ENCODE data around the gene HUS1. TPM values are rescaled to one million over a fixed set of nuclear protein-coding genes. Genes with fewer than 3 reads are reported as not detected.

Gene HUS1
- total RNA-seq, 5 donors from 2014 or later (not counting 1 experiment from before 2014, with no cell fraction given): 56.9 to 71.0 (median 59.4) TPM

- H3K36me3 Mint-ChIP-seq: peaks cover 3% of the 10 kb centered on the region
- no peaks in the 10 kb centered on the region for H3K4me1 ChIP-seq (ENCODE audit: control insufficient read depth in 1 of 2, extremely low read depth in 1 of 2, insufficient read depth in 2 of 2, low read length in 2 of 2)
- ATAC-seq (replicated peaks in 1 of 4) (no peak), DNase-seq (no peak)
- H3K27me3 Mint-ChIP-seq: no peaks in the 10 kb centered on the region
- no peak overlapping the region for H3K27ac ChIP-seq (ENCODE audit: low read length)
- POLR2A ChIA-PET: no interaction called here
- no peak overlapping the region for H3K27ac Mint-ChIP-seq
- CTCF ChIA-PET: no interaction called here
- no peaks in the 10 kb centered on the region for H3K9me3 Mint-ChIP-seq
- 78% methylated on average over 10 of the region's 14 CpGs for WGBS (ENCODE audit: insufficient coverage)
- H3K4me3 ChIP-seq (ENCODE audit: control insufficient read depth in 1 of 2, extremely low read depth in 1 of 2, low read length in 1 of 2): no peak overlapping the region
- no peaks in the 10 kb centered on the region for H3K27me3 ChIP-seq (replicated peaks in 1 of 2; ENCODE audit: control insufficient read depth in 2 of 2, extremely low read depth in 1 of 2, insufficient read depth in 2 of 2, low read length in 1 of 2)
- no peaks in the 10 kb centered on the region for H3K9me3 ChIP-seq
- H3K4me1 Mint-ChIP-seq: peaks cover 0 to 4% (median 0%) of the 10 kb centered on the region in 3 donors
- H3K4me3 Mint-ChIP-seq: no peak overlapping the region
- no peaks in the 10 kb centered on the region for H3K36me3 ChIP-seq (ENCODE audit: control insufficient read depth in 2 of 2, extremely low read depth in 1 of 2, insufficient read depth in 1 of 2, low read length in 1 of 2)
These were observed 39.1 kb downstream of the HUS1 start for GRCh38 chr7:47940088-47941013.

DNA sequence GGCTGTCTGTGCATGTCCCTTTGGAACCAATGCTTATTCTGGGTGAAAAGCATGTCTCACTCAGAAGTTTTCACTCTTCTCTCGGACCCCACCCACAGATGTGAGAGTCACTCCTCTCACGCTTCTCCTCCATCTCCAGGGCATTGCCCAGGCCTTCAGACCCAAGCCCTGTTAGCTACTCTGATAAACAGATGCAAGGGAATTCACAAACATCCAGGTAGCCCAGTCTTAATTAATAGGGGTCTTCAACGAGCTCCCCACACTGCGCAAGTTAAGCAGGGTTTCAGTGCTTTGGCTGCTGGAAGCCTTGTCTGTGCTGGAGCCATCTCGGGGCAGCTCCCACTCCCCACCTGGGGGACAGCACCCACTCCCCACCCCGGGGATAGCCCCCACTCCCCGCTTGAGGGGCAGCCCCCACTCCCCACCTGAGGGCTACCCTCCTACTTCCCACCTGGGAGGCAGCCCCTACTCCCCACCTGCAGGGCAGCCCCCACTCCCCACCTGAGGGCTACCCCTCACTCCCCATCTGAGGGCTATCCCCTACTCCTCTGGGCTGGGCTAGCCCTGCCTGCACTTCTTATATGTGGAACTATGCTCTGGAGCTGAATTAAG is 39.9 kb downstream of the HUS1 start:
- no peaks in the 10 kb centered on the region for H3K27me3 ChIP-seq (replicated peaks in 1 of 2; ENCODE audit: control insufficient read depth in 2 of 2, extremely low read depth in 1 of 2, insufficient read depth in 2 of 2, low read length in 1 of 2)
- H3K9me3 ChIP-seq: no peaks in the 10 kb centered on the region
- no peaks in the 10 kb centered on the region for H3K9me3 Mint-ChIP-seq
- no peaks in the 10 kb centered on the region for H3K4me1 ChIP-seq (ENCODE audit: control insufficient read depth in 1 of 2, extremely low read depth in 1 of 2, insufficient read depth in 2 of 2, low read length in 2 of 2)
- no peaks in the 10 kb centered on the region for H3K36me3 ChIP-seq (ENCODE audit: control insufficient read depth in 2 of 2, extremely low read depth in 1 of 2, insufficient read depth in 1 of 2, low read length in 1 of 2)
- ATAC-seq (replicated peaks in 1 of 4) (no peak), DNase-seq (no peak)
- H3K27ac ChIP-seq (ENCODE audit: low read length): no peak overlapping the region
- no peak overlapping the region for H3K27ac Mint-ChIP-seq
- no peak overlapping the region for H3K4me3 Mint-ChIP-seq
- WGBS (ENCODE audit: insufficient coverage): 86% methylated on average over 7 of the region's 7 CpGs
- no peaks in the 10 kb centered on the region for H3K27me3 Mint-ChIP-seq
- no peak overlapping the region for H3K4me3 ChIP-seq (ENCODE audit: control insufficient read depth in 1 of 2, extremely low read depth in 1 of 2, low read length in 1 of 2)
- H3K36me3 Mint-ChIP-seq: peaks cover 3% of the 10 kb centered on the region
- peaks cover 0 to 4% (median 0%) of the 10 kb centered on the region in 3 donors for H3K4me1 Mint-ChIP-seq
- ChIA-PET CTCF (interaction anchor here in 1 of 2 donors (0.7 kb wide), 1 partner anchor 39 kb away, joined by 3 read pairs; no protein-coding TSS in a partner anchor), POLR2A (interaction anchor here in 1 of 2 donors (0.6 kb wide), 1 partner anchor 21 kb away, joined by 3 read pairs; no protein-coding TSS in a partner anchor)

DNA sequence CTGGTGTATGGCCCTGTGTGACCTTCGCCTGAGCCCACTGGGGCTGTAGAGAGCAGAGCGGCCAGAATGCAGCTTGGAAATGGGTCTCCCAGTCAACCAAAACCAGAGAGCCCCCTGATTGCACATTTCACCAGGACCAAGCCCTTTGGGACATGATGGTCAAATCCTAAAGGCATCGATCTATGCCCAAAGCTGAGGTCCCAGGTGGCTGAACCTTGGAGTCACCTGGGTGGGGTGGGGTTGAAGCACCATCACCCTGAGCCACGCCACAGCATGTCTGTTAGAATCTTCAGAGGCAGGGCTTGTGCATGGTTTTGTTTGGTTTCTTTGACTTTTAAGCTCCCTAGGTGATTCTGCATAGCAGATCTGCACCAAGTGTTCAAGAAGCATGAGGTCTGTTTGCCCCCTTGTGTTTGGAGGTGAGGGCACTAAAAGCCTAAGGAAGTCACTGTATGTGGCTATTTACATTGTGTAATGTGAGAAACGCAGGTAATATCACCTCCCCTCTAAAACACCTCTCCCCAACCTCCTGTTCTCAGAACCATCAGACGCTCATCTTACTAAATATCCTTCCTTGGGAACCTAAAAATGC is 40.7 kb downstream of the HUS1 start:
- no peaks in the 10 kb centered on the region for H3K4me1 ChIP-seq (ENCODE audit: control insufficient read depth in 1 of 2, extremely low read depth in 1 of 2, insufficient read depth in 2 of 2, low read length in 2 of 2)
- H3K9me3 ChIP-seq: no peaks in the 10 kb centered on the region
- no peak overlapping the region for H3K4me3 ChIP-seq (ENCODE audit: control insufficient read depth in 1 of 2, extremely low read depth in 1 of 2, low read length in 1 of 2)
- DNase-seq: no peak
- no peaks in the 10 kb centered on the region for H3K36me3 ChIP-seq (ENCODE audit: control insufficient read depth in 2 of 2, extremely low read depth in 1 of 2, insufficient read depth in 1 of 2, low read length in 1 of 2)
- Mint-ChIP-seq H3K4me3 (no peak overlapping the region), H3K9me3 (no peaks in the 10 kb centered on the region), H3K4me1 (peaks cover 0 to 4% (median 0%) of the 10 kb centered on the region in 3 donors), H3K36me3 (peaks cover 3% of the 10 kb centered on the region), H3K27me3 (no peaks in the 10 kb centered on the region), H3K27ac (no peak overlapping the region)
- ChIA-PET CTCF (no interaction called here), POLR2A (interaction anchor here in 1 of 2 donors (0.6 kb wide), 1 partner anchor 22 kb away, joined by 3 read pairs; no protein-coding TSS in a partner anchor)
- no peak overlapping the region for H3K27ac ChIP-seq (ENCODE audit: low read length)
- WGBS (ENCODE audit: insufficient coverage): 84% methylated on average over 4 of the region's 6 CpGs
- H3K27me3 ChIP-seq (replicated peaks in 1 of 2; ENCODE audit: control insufficient read depth in 2 of 2, extremely low read depth in 1 of 2, insufficient read depth in 2 of 2, low read length in 1 of 2): no peaks in the 10 kb centered on the region
- ATAC-seq (replicated peaks in 1 of 4): no peak

- Histone ChIP-seq H3K27me3 (replicated peaks in 1 of 2; ENCODE audit: control insufficient read depth in 2 of 2, extremely low read depth in 1 of 2, insufficient read depth in 2 of 2, low read length in 1 of 2) (no peaks in the 10 kb centered on the region), H3K36me3 (ENCODE audit: control insufficient read depth in 2 of 2, extremely low read depth in 1 of 2, insufficient read depth in 1 of 2, low read length in 1 of 2) (no peaks in the 10 kb centered on the region), H3K4me1 (ENCODE audit: control insufficient read depth in 1 of 2, extremely low read depth in 1 of 2, insufficient read depth in 2 of 2, low read length in 2 of 2) (no peaks in the 10 kb centered on the region), H3K4me3 (ENCODE audit: control insufficient read depth in 1 of 2, extremely low read depth in 1 of 2, low read length in 1 of 2) (no peak overlapping the region), H3K9me3 (no peaks in the 10 kb centered on the region), H3K27ac (ENCODE audit: low read length) (no peak overlapping the region)
- ChIA-PET POLR2A (no interaction called here), CTCF (no interaction called here)
- ATAC-seq (replicated peaks in 1 of 4): no peak
- H3K4me1 Mint-ChIP-seq: peaks cover 0 to 4% (median 0%) of the 10 kb centered on the region in 3 donors
- H3K27ac Mint-ChIP-seq: no peak overlapping the region
- peaks cover 3% of the 10 kb centered on the region for H3K36me3 Mint-ChIP-seq
- no peaks in the 10 kb centered on the region for H3K27me3 Mint-ChIP-seq
- WGBS (ENCODE audit: insufficient coverage): 83% methylated on average over 9 of the region's 11 CpGs
- H3K9me3 Mint-ChIP-seq: no peaks in the 10 kb centered on the region
- H3K4me3 Mint-ChIP-seq: no peak overlapping the region
- peak in 1 of 35 experiments; percentile 8 for DNase-seq
These were observed 41.5 kb downstream of the HUS1 start for GRCh38 chr7:47937711-47938573.

- DNase-seq (no peak), ATAC-seq (replicated peaks in 1 of 4) (no peak)
- Histone ChIP-seq H3K4me3 (ENCODE audit: control insufficient read depth in 1 of 2, extremely low read depth in 1 of 2, low read length in 1 of 2) (no peak overlapping the region), H3K27me3 (replicated peaks in 1 of 2; ENCODE audit: control insufficient read depth in 2 of 2, extremely low read depth in 1 of 2, insufficient read depth in 2 of 2, low read length in 1 of 2) (no peaks in the 10 kb centered on the region), H3K27ac (ENCODE audit: low read length) (no peak overlapping the region), H3K4me1 (ENCODE audit: control insufficient read depth in 1 of 2, extremely low read depth in 1 of 2, insufficient read depth in 2 of 2, low read length in 2 of 2) (no peaks in the 10 kb centered on the region), H3K9me3 (no peaks in the 10 kb centered on the region), H3K36me3 (ENCODE audit: control insufficient read depth in 2 of 2, extremely low read depth in 1 of 2, insufficient read depth in 1 of 2, low read length in 1 of 2) (no peaks in the 10 kb centered on the region)
- H3K27me3 Mint-ChIP-seq: no peaks in the 10 kb centered on the region
- H3K9me3 Mint-ChIP-seq: no peaks in the 10 kb centered on the region
- H3K4me1 Mint-ChIP-seq: peaks cover 0 to 4% (median 0%) of the 10 kb centered on the region in 3 donors
- H3K36me3 Mint-ChIP-seq: peaks cover 3% of the 10 kb centered on the region
- 62% methylated on average over 7 of the region's 17 CpGs for WGBS (ENCODE audit: insufficient coverage)
- H3K4me3 Mint-ChIP-seq: no peak overlapping the region
- H3K27ac Mint-ChIP-seq: no peak overlapping the region
- CTCF ChIA-PET: no interaction called here
- POLR2A ChIA-PET: no interaction called here
These were observed 42.2 kb downstream of the HUS1 start for GRCh38 chr7:47937065-47937687.

Measured in T-cell (primary cell).